Chondrocyte (in vitro differentiated cells): Measurements from ENCODE around the gene JMJD8. TPM values are rescaled to one million over a fixed set of nuclear protein-coding genes. Genes with fewer than 3 reads are reported as not detected.

Experiments
- DNase-seq: peaks from one replicate; pipeline ENCODE4 v3.0.0; 2021; ENCODE audit warnings: mixed read lengths, low spot score
- H3K27ac Mint-ChIP-seq: one replicate; pipeline ENCODE4 v1.8.0; 2021; ENCODE audit warnings: mild to moderate bottlenecking, moderate library complexity, mixed read lengths; ENCODE audit not compliant: unreplicated experiment
- H3K27me3 Mint-ChIP-seq: 2 replicates; pipeline ENCODE4 v1.8.0; 2021; ENCODE audit warnings: low read depth, mixed read lengths
- H3K36me3 Mint-ChIP-seq: 2 replicates; pipeline ENCODE4 v1.8.0; 2021; ENCODE audit warnings: low read depth, mixed read lengths
- H3K4me1 Mint-ChIP-seq: 2 replicates; pipeline ENCODE4 v1.8.0; 2021; ENCODE audit warnings: low read depth, mild to moderate bottlenecking, mixed read lengths
- H3K4me3 Mint-ChIP-seq: one replicate; pipeline ENCODE4 v1.8.0; 2021; ENCODE audit warnings: mild to moderate bottlenecking, moderate library complexity, mixed read lengths; ENCODE audit not compliant: unreplicated experiment
- H3K9me3 Mint-ChIP-seq: 2 replicates; pipeline ENCODE4 v1.8.0; 2021; ENCODE audit warnings: low read depth, mixed read lengths
- CTCF ChIP-seq: fragments of 200-600 bp; sonication (generic); IDR thresholded peaks from 2 replicates; pipeline ENCODE4 v1.5.0; 2021; ENCODE audit warnings: antibody characterized with exemption, mild to moderate bottlenecking, moderate library complexity
- total RNA-seq: library from RNA; stranded (reverse); gene quantifications from 3 replicates; pipeline ENCODE4 v1.2.1, GENCODE V29; 2021

Gene JMJD8
- total RNA-seq, 1 donor from 2014 or later: 39.2 TPM

GRCh38 chr16:706189-707061, 22.3 kb upstream of the JMJD8 start:
- DNase-seq: no peak
- Mint-ChIP-seq H3K36me3 (peaks cover 1% of the 10 kb centered on the region), H3K4me3 (peak overlapping the region; percentile 22), H3K27ac (no peak overlapping the region), H3K9me3 (no peaks in the 10 kb centered on the region), H3K27me3 (peaks cover 43% of the 10 kb centered on the region), H3K4me1 (peaks cover 6% of the 10 kb centered on the region)
- TF ChIP-seq CTCF: no peak

- H3K36me3 Mint-ChIP-seq: peaks cover 1% of the 10 kb centered on the region
- H3K4me1 Mint-ChIP-seq: peaks cover 6% of the 10 kb centered on the region
- no peaks in the 10 kb centered on the region for H3K9me3 Mint-ChIP-seq
- no peak within 1 kb of the TSS for H3K27ac Mint-ChIP-seq
- H3K27me3 Mint-ChIP-seq: peaks cover 43% of the 10 kb centered on the region
- peak within 1 kb of the TSS; percentile 22 for H3K4me3 Mint-ChIP-seq
- no peak for DNase-seq
- no peak for TF ChIP-seq CTCF
Observed at GRCh38 chr16:705431-706188, 21.5 kb upstream of the JMJD8 start, which contains the start of gene FBXL16. FBXL16 (minus strand) TSS chr16:705801; CDS start chr16:697405, 8,396 bp downstream.

GRCh38 chr16:704552-705380, 20.6 kb upstream of the JMJD8 start:
- Mint-ChIP-seq H3K9me3 (no peaks in the 10 kb centered on the region), H3K27ac (no peak overlapping the region), H3K4me1 (peaks cover 3% of the 10 kb centered on the region), H3K27me3 (peaks cover 42% of the 10 kb centered on the region), H3K36me3 (peaks cover 1% of the 10 kb centered on the region), H3K4me3 (no peak overlapping the region)
- DNase-seq: no peak
- TF ChIP-seq CTCF: no peak

GRCh38 chr16:704047-704446, 19.9 kb upstream of the JMJD8 start:
- peaks cover 1% of the 10 kb centered on the region for H3K36me3 Mint-ChIP-seq
- peaks cover 42% of the 10 kb centered on the region for H3K27me3 Mint-ChIP-seq
- H3K27ac Mint-ChIP-seq: no peak overlapping the region
- H3K4me1 Mint-ChIP-seq: no peaks in the 10 kb centered on the region
- no peak for DNase-seq
- H3K9me3 Mint-ChIP-seq: no peaks in the 10 kb centered on the region
- no peak overlapping the region for H3K4me3 Mint-ChIP-seq
- TF ChIP-seq CTCF: no peak

- TF ChIP-seq CTCF: no peak
- Mint-ChIP-seq H3K9me3 (no peaks in the 10 kb centered on the region), H3K36me3 (peaks cover 1% of the 10 kb centered on the region), H3K27ac (no peak overlapping the region), H3K4me1 (no peaks in the 10 kb centered on the region), H3K27me3 (peaks cover 37% of the 10 kb centered on the region), H3K4me3 (no peak overlapping the region)
- no peak for DNase-seq
Observed at GRCh38 chr16:703406-703805, 19.3 kb upstream of the JMJD8 start.
